Measurements from ENCODE around the gene CEP85.
A peak's percentile ranks its signal among the peaks of the same experiment; 100 is the strongest.

The CEP85 gene

DNA sequence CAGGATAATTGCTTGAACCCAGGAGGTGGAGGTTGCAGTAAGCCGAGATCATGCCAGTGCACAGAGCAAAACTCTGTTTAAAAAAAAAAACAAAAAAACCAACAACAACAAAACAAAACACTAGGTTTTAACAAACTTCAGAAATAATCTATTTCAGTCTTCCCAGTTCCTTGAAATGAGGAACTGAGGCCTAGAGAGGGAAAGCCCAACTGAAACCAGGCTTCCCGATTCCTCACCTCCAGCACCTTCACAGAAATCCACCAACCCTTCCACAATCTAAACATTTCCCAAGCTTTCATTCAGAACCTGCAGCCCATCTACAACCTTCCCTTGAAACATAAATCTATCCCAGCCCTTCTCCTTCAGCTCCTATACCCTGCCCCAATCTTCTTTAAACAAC lies 83.1 kb downstream of the CEP85 start:
- no peak for DNase-seq (ENCODE audit: low spot score)

DNA sequence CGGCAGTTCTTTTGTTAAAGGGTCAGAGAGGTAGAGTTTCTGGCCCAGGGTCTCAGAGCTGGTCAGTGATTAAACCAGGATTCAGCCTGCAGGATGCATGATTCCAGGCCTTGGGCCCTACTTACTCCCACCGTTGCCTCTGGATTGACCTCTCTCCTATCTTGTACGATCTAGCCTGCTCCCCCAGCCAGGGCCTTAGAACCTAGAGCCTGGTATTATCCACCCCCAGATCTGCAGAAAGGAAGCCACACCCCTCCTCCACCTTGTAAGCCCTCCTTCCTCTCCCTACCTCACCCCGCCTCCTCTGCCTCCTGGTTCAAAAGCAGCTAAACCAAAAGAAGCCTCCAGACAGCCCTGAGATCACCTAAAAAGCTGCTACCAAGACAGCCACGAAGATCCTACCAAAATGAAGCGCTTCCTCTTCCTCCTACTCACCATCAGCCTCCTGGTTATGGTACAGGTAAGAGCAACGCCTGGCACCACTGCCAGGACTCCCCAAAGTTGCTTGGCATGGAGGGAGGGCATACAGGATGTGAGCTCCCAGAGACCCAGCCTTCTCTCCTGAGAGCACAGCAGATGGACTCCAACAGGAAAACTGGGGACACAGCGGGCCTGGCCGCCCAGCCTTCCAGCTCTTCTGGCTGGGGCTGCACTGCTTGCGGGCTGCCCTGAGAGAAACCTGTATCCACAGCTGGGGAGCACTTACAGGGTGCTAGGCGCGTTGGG lies 83.8 kb downstream of the CEP85 start, which contains the start of gene CD52:
TSS of gene CD52 (plus strand) at position 347 of the 726 bp plus-strand sequence. CDS start at position 407, 60 bp downstream.
- no peak for DNase-seq (ENCODE audit: low spot score)

DNA sequence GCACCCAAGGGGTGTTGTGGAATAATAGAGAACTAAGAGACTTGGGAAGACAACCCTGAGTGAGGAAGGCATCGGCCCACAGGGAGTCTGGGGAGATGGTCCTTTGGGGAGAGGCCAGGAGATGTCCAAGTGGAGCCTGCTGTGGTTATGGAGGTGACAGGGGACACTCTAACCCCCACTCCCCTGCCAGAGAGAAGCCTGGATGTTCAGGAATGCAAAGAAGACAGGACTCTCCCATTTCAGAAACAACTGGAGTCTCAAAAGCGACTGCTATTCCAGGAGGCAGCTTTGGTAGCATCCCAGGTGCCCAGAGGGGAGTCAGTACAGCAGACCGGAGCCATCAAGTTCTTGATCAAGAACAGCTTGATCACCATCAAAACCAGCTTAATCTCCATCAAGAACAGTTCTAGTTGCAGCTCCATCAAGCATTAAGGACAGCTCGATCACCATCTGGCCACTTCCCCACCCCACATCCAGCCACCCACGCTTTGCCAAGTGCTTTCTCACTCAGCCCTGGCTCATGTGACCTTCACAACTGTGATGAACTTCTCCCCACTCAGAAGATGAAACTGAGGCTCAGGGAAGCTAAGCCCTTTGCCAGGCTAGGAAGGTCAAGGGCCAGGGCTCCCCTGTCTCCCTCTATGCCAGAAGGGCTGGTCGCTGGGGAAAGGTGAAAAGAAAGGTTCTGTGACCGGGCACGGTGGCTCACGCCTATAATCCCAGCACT lies 84.5 kb downstream of the CEP85 start:
- no peak for DNase-seq (ENCODE audit: low spot score)

DNA sequence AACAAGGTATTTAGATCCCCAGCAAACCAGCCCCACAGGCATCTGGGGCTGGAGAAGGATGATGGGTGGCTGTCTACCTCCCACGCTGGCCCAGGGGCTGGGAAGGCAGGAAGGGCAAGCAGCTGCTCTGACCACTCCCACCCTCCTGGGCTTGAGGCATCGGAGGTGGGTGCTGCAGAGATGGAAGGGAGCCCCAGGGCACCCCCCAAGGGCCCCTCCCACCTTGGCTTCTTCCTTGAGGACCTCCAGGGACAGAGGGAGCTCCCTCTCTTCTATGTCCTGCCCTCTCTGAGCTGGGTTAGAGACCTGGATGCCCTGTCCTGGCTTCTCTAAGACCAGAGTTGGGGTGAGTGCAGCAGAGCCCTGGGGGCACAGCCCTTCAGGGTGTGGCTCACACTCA lies 86.9 kb downstream of the CEP85 start:
- no peak for DNase-seq (ENCODE audit: low spot score)

DNA sequence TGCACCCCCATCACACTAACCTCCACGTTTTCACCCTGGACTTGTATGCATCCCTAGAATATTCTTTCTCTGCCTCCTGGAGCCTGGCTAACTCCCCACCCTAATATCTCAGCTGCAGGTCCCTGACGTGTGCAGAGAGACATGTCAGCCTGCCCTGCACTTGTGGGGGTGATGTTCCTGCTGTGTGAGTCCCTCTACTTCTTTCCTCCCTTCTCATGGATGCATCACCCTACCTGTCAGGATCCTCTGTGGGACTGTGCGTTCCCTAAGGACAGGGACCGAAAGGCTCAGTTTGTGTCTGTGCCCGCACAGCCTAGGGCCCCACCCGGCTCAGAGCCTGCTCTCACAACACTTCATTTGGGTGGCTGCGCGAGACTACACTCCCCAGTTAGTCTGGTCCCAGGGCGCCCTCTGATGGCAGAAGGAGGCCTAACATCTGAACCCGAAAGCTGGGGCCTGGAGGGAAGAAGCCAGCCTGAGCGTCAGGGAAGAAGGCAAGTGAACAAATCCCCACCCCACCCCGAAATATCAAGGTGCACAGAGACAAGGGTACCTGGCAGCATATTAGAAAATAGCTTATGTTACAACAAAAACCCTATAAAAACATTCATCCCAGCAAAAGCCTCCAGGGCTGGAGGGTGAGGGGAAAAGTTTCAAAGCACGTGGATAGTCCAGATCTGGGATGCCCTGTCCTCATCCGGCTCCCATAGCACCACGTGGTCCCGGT lies 87.5 kb downstream of the CEP85 start:
- DNase-seq (ENCODE audit: low spot score), result peak; percentile 93

DNA sequence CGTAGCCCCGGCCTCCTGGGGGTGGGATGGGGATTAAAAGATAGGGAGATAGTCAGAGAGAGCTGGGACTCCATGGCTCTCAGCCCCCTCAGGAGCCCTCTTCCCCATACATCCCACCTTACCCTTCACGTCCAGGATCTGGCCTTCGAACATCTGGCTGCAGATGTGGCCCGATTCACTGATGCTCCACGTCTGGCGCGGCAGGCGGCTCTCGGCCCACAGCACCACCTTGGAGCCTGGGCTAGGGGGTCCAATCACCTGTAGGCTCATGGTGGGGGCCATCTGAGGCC lies 88.0 kb downstream of the CEP85 start:
- no peak for DNase-seq (ENCODE audit: low spot score)

DNA sequence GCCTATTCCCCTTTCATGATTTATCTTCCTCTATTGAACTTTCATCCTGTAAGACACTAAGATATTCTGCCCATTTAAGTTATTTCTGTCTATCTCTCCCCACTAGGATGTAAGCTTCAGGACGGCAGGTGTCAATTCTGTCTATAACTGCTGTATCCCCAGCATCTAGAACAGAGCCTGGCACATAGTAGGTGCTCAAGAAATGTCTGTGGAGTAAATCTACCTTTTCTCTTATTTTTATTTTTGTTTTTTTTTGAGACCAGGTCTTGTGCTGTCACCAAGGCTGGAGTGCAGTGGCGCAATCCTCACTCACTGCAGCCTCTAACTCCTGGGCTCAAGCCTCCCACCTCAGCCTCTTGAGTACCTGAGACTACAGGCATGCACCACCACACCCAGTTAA lies 89.4 kb downstream of the CEP85 start:
- no peak for DNase-seq (ENCODE audit: low spot score)

DNA sequence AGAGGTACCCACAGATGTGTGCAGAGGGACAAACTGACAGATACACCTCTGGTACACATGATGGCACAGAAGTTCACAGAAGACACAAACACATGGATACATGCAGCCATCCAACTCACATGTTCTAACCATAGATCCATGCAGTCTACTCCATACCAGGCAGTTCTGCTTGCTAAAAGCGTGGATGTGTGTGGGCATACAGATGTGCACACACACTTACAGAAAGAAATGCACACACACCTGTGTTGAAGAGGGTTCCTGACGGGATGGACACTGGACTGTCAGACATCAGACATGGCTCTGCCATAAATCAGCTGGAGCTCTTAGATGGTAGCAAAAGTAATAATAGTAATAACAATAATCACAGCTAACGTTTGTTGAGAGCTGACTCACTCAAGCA lies 90.5 kb downstream of the CEP85 start:
- no peak for DNase-seq (ENCODE audit: low spot score)

DNA sequence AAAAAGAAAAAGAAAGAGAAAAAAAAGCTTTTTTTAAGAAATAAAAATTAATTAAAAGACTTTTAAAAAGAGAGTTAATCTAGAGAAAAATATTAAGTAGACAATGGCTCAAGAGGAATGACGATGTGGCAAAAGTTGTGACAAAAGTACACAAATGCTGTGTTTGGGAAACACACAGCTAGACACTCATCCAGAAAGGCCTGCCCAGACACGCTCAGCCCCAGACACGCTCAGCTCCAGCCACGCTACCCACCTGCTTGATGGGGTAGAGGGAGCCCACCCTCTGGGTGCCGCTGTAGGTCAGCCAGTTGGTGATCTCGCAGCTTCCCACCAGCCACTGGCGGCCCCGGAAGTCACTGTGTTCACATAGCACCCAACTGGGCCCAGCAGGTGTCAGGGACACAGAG lies 94.0 kb downstream of the CEP85 start:
- DNase-seq (ENCODE audit: low spot score), result no peak

Data from ecto neural progenitor cell (in vitro differentiated cells).